ENCODE measurements around the gene ULK4. TPM values are rescaled to one million over a fixed set of nuclear protein-coding genes. Genes with fewer than 3 reads are reported as not detected.

ULK4 gene
- total RNA-seq, 2 donors from 2014 or later = 11.1 to 17.9 TPM

GRCh38 chr3:41611008-41611407 lies 350.9 kb downstream of the ULK4 start:
- no peak overlapping the region for H3K4me3 ChIP-seq (ENCODE audit: low read length)
- H3K9me3 ChIP-seq (ENCODE audit: control insufficient read depth, low read length) = no peaks in the 10 kb centered on the region
- WGBS, 2 experiments (ENCODE audit: insufficient coverage in 1 of 2, insufficient read length in 1 of 2) = 95 to 97% methylated on average over 6 of the region's 6 CpGs
- H3K36me3 Mint-ChIP-seq (ENCODE audit: low read depth) = no peaks in the 10 kb centered on the region
- no peak overlapping the region for H3K27ac Mint-ChIP-seq
- H3K4me1 Mint-ChIP-seq = no peaks in the 10 kb centered on the region
- H3K4me3 Mint-ChIP-seq = no peak overlapping the region
- H3K27me3 ChIP-seq (ENCODE audit: control insufficient read depth, insufficient read depth, low read length, poor library complexity, severe bottlenecking) = no peaks in the 10 kb centered on the region
- no peak overlapping the region for H3K27ac ChIP-seq (ENCODE audit: low read depth, low read length)
- H3K9ac ChIP-seq (ENCODE audit: extremely low read depth, low read length, poor library complexity, severe bottlenecking) = no peak overlapping the region
- no peaks in the 10 kb centered on the region for H3K9me3 Mint-ChIP-seq
- no peak for DNase-seq
- H3K4me1 ChIP-seq (ENCODE audit: control insufficient read depth, insufficient read depth, low read length) = no peaks in the 10 kb centered on the region
- H3K36me3 ChIP-seq (ENCODE audit: control insufficient read depth, insufficient read depth, low read length) = no peaks in the 10 kb centered on the region
- no peak for TF ChIP-seq CTCF (conservative IDR thresholded peaks at IDR 0.05)
- no peaks in the 10 kb centered on the region for H3K27me3 Mint-ChIP-seq (ENCODE audit: insufficient read depth)

GRCh38 chr3:41608347-41608746 lies 353.6 kb downstream of the ULK4 start:
- Histone ChIP-seq H3K9me3 (ENCODE audit: control insufficient read depth, low read length) (no peaks in the 10 kb centered on the region), H3K4me3 (ENCODE audit: low read length) (no peak overlapping the region), H3K36me3 (ENCODE audit: control insufficient read depth, insufficient read depth, low read length) (no peaks in the 10 kb centered on the region), H3K27me3 (ENCODE audit: control insufficient read depth, insufficient read depth, low read length, poor library complexity, severe bottlenecking) (no peaks in the 10 kb centered on the region), H3K27ac (ENCODE audit: low read depth, low read length) (no peak overlapping the region), H3K4me1 (ENCODE audit: control insufficient read depth, insufficient read depth, low read length) (no peaks in the 10 kb centered on the region), H3K9ac (ENCODE audit: extremely low read depth, low read length, poor library complexity, severe bottlenecking) (no peak overlapping the region)
- no peak overlapping the region for H3K4me3 Mint-ChIP-seq
- DNase-seq = no peak
- H3K36me3 Mint-ChIP-seq (ENCODE audit: low read depth) = no peaks in the 10 kb centered on the region
- H3K27me3 Mint-ChIP-seq (ENCODE audit: insufficient read depth) = no peaks in the 10 kb centered on the region
- 78% methylated on average over 1 of the region's 1 CpG; no CpG with 5 or more reads in 1 of the 2 experiments for WGBS, 2 experiments (ENCODE audit: insufficient coverage in 1 of 2, insufficient read length in 1 of 2)
- TF ChIP-seq CTCF (conservative IDR thresholded peaks at IDR 0.05) = no peak
- H3K27ac Mint-ChIP-seq = no peak overlapping the region
- no peaks in the 10 kb centered on the region for H3K4me1 Mint-ChIP-seq
- H3K9me3 Mint-ChIP-seq = no peaks in the 10 kb centered on the region

- WGBS, 2 experiments (ENCODE audit: insufficient coverage in 1 of 2, insufficient read length in 1 of 2) = 80% methylated on average over 1 of the region's 1 CpG; no CpG with 5 or more reads in 1 of the 2 experiments
- H3K4me3 Mint-ChIP-seq = no peak overlapping the region
These were observed 358.1 kb downstream of the ULK4 start for GRCh38 chr3:41603807-41604206.

More at GRCh38 chr3:41603807-41604206, 358.1 kb downstream of the ULK4 start:
- DNase-seq = no peak
- Histone ChIP-seq H3K4me3 (ENCODE audit: low read length) (no peak overlapping the region), H3K4me1 (ENCODE audit: control insufficient read depth, insufficient read depth, low read length) (no peaks in the 10 kb centered on the region), H3K27ac (ENCODE audit: low read depth, low read length) (no peak overlapping the region), H3K9ac (ENCODE audit: extremely low read depth, low read length, poor library complexity, severe bottlenecking) (no peak overlapping the region), H3K36me3 (ENCODE audit: control insufficient read depth, insufficient read depth, low read length) (no peaks in the 10 kb centered on the region), H3K27me3 (ENCODE audit: control insufficient read depth, insufficient read depth, low read length, poor library complexity, severe bottlenecking) (no peaks in the 10 kb centered on the region), H3K9me3 (ENCODE audit: control insufficient read depth, low read length) (no peaks in the 10 kb centered on the region)
- no peak overlapping the region for H3K27ac Mint-ChIP-seq
- no peaks in the 10 kb centered on the region for H3K36me3 Mint-ChIP-seq (ENCODE audit: low read depth)
- no peaks in the 10 kb centered on the region for H3K4me1 Mint-ChIP-seq
- no peaks in the 10 kb centered on the region for H3K9me3 Mint-ChIP-seq
- H3K27me3 Mint-ChIP-seq (ENCODE audit: insufficient read depth) = no peaks in the 10 kb centered on the region
- no peak for TF ChIP-seq CTCF (conservative IDR thresholded peaks at IDR 0.05)

Data from endodermal cell (in vitro differentiated cells).